Erythroblast (primary cell): ENCODE results near the gene APOBEC3B.

Experiments used
- GATA1 ChIP-seq: IDR thresholded peaks from 2 replicates; pipeline ENCODE4 v1.6.1; 2011; ENCODE audit warnings: low read depth, mild to moderate bottlenecking, control low read depth, low read length, moderate library complexity
- POLR2A ChIP-seq: IDR thresholded peaks from 2 replicates; pipeline ENCODE4 v1.6.1; 2011; ENCODE audit warnings: mild to moderate bottlenecking, low read length

DNA sequence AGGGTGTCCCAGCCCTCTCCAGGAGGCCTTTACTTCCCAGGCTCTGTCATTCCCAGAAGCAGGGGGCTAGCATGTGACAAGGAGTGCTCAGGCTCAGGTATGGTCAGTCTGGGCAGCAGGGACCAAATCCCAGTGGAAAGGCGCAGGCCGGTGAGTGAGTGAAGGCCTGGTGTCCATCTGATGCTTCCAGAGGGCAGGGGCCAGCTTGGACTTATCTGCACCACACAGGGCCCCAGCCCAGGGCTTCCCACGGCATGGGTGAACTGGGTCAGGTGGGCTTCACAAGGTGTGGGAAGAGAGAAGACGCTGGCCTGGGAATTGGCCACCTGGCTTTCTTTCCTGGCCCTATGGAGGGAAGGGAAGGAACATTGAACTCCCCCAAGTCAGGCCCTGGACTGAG lies 45.1 kb upstream of the APOBEC3B start:
- TF ChIP-seq POLR2A (no peak), GATA1 (no peak)
